HG03196 (cell line): ENCODE measurements around the gene TGIF2.
"Not testable (repeated sequence)": the region's sequence is repeated elsewhere in the genome, so short reads cannot be mapped to it uniquely, and the experiment has no call there.

ENCODE experiments used
- ATAC-seq: cut with Tn5 transposase; IDR thresholded peaks from one replicate; pipeline ENCODE4 v1.9.1; 2021; ENCODE audit not compliant: unreplicated experiment

The TGIF2 gene

DNA sequence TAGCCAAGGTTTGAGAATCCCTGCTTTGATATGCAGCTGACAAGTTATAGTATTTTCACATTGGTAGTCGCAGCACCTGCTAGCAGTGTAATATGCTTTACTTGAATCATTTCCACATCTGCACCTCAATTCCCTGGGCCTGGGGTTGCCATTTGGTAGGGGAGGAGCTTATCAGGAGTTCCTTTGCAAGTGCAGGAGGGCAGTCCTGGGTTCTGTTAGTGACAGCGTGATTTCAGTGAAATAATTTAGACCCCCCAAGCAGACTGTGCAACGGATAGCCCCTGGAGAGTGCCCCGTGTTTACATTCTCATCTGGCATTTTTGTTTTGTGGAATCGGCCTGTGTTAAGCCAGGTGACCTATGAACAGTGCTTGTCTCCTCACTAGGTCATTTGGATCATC lies 38.2 kb downstream of the TGIF2 start:
- no peak for ATAC-seq

DNA sequence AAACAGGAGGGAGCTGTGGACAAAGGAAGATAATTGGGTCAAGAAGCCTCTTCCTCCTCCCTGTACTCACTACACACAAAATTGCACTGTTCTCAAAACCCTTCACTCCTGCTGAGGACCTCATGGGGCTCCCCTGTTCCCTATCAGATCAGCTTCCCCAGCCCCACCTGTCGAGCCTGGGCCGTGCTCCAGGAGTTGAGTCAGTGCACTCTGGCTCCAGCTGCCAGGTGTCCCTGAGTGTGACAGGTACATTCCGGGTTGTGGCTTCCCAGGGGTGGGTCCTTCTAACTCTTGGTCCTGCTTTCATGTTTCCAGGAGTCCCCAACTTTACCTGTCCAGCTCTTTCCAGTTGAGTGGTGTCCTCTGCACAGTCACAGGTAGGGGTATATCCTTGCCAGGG lies 40.6 kb downstream of the TGIF2 start:
- ATAC-seq: no peak

DNA sequence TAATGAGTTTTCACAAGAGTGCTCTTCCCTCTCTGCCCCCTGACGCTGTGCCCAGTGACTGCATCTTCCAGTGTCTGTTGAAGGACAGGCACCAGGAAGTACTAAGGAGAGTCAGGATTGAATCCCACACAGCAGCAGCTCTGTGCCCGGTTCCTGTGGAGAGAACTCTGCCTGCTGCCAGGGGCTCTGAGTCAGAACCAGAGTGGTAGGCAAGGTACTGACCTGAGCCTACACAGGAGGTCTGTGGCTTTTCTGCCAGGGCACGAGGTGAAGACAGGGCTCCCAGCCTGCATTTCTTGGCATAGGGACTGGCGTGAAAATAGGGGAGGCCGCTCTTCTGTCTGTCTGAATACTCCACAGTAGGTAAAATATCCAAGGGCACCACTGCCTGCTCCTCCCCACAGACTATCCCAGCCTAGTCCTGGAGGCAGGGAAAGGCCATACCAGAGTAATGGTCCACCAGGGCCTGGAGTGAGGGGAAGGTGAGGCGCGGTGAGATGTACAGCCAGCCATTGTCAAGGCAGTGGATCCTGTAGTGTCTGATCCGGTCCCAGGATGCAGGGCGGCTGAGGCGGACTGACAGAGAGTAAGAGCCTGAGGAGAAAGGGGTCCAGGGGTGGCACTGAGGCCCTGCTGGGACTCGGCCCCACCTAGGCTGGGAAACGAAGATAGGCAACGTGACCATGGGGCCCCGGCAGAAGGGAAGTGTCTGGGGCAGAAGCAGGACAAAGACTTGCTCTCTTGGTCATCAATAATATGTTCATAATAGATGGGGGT lies 41.6 kb downstream of the TGIF2 start:
- no peak for ATAC-seq

DNA sequence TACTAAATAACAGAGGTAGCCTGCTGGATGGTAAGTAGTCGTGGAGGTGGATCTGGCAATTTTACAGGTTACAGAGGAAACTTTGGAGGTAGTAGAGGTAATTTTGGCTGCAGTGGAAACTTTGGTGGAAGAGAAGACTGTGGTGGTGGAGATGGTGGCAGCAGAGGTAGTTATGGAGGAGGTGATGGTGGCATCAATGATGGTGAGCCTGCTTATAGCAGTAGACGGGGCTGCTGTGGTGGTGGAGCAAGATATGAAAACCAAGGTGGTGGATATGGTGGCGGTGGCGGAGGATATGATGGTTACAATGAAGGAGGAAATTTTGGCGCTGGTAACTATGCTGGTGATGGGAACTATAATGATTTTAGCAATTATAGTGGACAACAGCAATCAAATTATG lies 47.5 kb downstream of the TGIF2 start:
- ATAC-seq: no peak

DNA sequence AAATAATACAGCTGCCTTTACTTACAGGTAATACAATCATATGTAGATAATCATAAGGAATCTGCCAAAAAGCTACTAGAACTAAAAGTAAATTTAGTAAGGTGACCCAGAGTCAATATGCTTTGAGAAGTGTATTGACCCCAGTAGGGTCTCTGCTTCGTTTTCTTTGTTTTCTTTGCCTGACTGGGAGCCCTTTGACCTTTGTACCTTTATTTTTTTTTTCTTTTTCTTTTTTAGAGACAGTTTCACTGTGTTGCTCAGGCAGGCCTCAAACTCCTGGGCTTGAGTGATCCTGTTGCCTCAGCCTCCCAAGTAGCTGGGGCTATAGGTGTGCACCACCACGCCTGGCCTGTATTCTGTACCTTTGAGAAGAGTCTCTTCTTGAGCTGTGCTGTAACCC lies 50.0 kb downstream of the TGIF2 start:
- ATAC-seq: no peak

DNA sequence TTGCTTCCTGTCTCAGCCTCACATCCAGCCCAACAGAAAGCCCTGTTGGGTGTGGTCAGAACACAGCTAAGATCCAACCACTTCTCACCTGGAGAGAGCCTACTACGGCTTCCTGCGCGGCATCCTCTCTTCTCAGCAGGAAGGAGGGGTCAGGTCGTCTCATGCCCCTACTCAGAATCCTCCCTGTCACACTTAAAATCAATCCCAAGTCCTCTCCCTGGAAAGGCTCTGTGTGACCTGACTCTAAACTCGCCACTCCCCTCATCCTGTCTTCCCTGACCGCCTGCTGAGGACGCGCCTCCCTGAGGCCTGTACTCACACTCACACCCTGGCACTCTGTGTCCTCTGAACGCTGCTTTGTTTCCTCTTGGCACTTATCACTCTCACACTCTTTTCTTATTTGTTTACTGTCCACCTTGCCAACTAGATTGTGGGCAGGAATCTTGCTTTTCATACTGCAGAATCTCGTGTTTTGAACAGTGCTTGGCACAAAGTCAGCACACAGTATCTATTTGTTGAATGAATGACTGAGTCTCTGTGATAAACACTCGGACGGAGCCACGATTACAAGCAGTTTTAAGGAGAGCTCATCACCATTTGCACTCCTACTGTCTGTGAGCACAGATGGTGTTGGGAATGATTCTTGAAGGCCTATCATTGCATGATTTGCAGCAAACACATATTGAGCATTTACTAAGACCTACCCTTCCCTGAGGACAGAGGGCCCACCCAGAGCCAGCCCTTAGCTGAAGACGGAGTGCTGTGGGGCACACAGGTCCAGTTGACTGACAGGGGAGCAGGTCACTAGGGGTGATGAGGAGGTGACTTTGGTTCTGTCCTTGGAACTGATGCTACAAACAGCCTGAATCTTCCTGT lies 50.9 kb downstream of the TGIF2 start:
- no peak for ATAC-seq

DNA sequence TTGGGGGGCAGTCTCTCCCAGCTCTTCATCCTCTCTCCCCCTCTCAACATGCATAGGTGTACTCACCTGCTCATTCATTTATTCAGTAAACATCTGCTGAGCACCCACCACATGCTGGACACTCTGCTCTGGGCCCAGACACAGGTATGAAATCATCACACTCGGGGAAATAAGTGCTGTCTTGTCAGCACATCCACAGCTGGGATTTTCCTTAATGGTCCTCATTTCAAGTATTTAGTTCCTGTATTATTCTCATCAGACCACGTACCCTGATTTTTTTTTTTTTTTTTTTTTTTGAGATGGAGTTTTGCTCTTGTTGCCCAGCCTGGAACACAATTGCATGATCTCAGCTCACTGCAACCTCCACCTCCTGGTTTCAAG lies 51.5 kb downstream of the TGIF2 start:
- no peak for ATAC-seq

DNA sequence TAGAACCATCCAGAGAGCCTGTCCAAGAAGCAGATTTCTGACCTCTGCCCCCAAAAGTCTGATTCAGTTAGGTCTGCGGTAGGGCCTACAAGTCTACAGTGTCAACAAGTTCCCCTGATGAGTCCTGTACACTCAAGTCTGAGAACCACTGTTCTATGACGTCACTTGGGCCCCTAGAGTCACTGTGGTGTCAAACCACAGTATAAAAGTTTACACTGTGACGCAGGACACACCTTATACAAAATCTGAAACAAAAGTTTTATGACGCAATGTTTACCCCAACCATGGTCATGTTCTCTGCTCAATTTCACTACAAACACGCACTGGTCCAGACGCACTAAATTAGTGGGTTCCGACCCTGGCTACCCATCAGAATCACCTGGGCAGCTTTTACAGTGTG lies 54.7 kb downstream of the TGIF2 start:
- ATAC-seq: no peak

DNA sequence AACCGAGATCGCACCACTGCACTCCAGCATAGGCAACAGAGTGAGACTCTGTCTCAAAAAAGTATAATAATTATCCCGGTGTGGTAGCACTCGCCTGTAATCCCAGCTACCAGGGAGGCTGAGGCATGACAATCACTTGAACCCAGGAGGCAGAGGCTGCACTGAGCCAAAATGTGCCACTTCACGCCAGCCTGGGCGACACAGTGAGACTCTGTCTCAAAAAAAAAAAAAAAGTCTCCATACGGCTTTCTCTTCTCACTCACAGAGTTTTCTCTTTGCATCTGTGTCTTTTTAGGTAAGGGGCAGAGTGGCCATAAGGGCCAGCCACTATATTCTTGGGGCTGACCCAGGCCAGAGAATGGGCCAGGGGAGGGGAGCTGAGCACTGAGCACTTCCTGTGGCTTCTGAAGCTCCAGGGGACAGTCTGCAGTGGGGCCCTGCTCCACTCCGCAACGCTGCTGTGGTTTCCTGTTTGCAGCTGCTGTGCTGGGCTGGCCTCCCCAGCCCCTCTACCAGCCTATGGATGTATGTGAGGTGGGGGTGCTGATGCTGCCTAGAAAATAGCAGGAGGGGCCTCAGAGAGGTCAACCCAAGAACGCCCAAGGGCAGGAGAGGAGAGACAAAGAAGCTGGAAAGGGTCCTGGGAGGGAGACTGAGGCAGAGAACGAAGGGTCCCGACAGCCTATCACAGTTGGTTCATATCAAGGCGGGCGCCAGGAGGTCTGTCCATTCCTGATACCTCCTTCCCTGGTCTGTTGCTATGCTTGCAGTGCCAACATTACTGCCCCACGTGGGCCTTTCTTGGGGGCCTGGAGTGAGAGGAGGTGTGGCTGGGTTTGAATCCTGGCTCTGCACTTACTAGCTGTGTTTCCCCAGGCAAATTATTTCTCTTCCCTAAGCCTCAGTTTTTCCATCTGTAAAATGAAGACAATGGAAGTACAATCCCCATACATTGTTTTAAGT lies 56.6 kb downstream of the TGIF2 start:
- ATAC-seq: no peak

DNA sequence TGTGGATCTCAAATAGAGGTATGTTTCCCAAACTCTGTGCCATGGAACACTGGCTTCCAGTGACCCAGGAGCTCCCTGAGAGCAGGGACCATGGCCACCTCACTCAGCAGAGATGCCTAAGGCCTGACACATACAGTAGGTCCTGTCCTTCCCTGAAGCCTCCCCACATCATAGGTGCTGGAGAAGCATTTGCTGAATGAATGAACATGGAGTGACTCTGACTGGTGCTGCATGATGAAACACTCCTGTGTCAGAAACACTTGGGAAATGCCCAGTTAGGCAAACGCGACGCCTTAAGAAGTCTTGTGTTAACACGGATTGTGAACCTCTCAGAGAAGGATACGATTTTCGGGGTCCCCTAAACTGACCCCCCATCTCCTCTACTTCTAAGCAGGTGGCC lies 58.2 kb downstream of the TGIF2 start:
- no peak for ATAC-seq

DNA sequence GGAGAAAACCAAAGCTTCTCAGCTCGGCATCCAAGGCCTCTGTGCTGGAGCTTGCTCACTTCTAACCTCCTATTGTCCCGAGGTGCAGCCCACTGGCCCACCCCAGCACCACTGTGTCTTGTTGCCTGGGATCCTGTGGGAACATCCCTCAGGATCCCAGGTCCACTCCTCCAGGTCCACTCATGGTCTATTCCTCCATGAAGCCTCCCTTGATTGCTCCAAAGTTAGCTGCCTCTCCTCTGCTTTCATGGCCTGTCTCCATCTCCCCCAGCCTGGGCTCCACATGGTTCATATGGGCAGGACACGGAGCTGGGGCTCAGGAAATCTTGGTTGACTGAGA lies 58.7 kb downstream of the TGIF2 start:
- ATAC-seq: no peak

DNA sequence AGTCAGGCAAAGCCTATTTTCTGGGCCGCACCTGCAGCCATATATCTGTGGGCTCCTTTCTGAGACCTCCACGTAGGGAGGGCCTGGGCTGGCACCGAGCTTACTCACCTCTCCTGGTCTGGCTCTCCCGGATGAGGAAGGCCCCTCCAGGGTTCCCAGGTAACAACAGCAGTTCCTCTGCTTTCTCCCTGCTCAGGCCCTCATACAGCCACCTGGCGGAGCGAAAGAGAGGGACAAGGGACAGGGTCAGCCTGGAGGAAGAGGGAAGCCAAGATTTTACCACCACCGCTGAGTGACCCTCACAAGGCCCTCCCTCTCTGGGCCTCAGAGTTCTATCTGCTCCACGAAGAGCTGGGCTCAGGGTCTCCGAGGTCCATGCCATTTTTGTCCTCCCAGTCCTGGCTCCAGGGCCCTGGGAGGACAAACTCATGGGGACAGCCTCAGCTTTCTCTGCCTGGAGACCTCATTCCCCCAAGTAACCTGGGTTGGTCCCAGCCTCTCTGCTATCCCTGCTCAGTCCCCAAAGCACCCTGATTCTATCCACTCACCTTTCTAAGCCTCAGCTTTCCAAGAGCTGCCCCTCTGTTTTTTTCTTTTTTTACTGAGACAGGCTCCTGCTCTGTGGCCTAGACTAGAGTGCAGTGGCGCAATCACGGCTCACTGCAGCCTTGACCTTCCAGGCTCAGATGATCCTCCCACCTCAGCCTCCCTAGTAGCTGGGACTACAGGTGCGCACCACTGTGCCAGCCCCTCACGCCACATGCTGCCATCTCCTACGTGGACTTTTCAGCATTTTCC lies 59.3 kb downstream of the TGIF2 start:
- ATAC-seq: no peak

DNA sequence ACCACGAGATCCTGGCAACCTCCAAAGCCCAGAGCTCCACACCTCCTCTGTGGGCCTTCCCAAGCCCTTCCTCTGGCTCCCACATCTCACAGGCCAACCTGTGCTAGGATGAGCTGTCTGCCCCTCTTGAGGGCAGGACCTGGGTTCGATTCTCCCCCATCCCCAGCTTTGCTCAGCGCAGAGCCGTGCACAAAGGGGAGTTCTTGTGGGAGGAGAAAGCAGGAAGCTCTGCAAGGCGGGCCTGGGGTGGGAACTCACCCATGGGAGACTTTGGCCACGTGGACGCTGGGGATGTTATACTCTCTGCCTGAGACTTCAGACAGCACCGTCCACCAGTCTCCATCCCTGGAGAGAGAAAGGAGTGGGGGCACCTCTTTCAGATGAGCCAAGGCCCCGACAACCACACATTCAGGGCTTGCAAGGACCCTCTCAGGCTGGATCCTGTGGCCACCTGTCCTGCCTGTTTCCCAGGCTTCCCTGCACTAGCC lies 59.9 kb downstream of the TGIF2 start:
- no peak for ATAC-seq

DNA sequence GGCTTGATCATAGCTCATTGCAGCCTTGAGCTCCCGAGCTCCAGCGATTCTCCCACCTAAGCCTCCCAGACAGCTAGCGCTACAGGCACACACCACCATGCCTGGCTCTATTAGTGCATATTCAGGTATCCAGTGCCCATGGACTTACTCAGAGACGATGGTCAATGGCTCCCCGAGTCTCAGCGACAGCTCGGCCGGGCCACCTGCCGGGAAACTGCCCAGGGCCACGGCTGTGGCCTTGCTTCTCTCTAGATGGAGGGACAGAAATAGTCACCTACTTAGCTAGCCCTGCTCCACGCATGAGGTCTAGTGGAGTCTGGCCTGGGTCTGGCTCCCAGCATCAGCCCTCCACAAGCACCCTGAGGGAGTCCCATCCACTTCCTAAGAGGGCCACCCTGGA lies 60.9 kb downstream of the TGIF2 start:
- ATAC-seq: no peak

DNA sequence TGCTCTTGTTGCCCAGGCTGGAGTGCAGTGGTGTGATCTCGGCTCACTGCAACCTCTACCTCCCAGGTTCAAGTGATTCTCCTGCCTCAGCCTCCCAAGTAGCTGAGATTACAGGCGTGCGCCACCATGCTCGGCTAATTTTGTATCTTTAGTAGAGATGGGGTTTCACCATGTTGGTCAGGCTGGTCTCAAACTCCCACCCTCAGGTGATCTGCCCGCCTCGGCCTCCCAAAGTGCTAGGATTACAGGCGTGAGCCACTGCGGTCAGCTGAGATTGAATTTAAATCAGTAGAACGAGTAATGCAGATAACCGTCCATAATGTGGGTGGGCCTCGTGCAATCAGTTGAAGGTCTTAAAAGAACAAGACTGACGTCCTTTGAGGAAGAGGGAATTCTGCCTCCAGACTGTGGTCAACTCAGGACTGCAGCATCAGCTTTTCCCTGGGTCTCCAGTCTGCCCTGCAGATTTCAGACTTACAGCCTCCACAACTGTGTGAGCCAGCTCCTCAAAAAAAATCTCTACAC lies 65.5 kb downstream of the TGIF2 start:
- ATAC-seq: not testable (repeated sequence)

DNA sequence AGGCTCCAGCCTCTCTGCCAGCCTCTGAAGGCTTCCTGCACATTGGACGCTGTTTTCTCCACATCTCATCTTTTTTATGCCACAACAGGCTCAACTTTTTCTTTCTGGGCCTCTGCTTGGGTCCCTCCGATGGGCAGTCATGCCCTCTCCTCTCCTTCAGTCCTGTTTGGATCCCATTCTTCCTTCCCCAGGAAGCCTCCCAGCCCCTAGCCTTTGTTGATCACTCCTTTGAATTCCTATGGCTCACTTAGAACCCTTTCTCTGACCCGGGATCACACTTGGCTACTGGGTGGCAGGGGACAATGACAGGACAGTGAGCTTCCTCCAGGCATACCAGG lies 68.1 kb downstream of the TGIF2 start:
- ATAC-seq: no peak

DNA sequence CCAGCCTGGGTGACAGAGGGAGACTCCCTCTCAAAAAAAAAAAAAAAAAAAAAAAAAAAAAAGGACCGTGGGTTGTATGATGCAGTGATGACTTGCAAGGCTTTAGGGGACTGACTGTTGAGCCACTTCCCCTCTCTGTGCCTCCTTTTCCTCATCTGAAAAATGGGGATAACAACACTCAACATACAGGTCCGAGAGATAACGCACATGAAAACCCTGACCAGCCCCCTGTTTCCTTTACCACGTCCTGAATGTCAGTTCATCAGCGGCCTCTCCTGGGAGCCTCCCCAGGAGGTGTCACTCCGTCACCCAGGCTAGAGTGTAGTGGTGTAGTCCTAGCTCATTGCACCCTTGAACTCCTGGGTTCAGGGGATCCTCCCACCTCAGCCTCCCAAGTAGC lies 68.7 kb downstream of the TGIF2 start:
- no peak for ATAC-seq
